IMR-90 (cell line): ENCODE measurements around the gene ACTL9. TPM values are rescaled to one million over a fixed set of nuclear protein-coding genes. Genes with fewer than 3 reads are reported as not detected.

Experiments used
- ATAC-seq: fragments of 200-7000 bp; cut with Tn5 transposase; 2 replicates; pipeline ENCODE4 v1.9.1; 2020; ENCODE audit warnings: low read depth, mild to moderate bottlenecking, moderate library complexity
- BruUV-seq: library from RNA; stranded (reverse); fragments of 400-500 nt; replicated peaks from 2 replicates; lab custom pipeline; 2021; lab: Mats Ljungman, UMichigan
- CTCF ChIA-PET: fragments of 300-600 bp; formaldehyde crosslinking; extraction: SDS; loops from one replicate; lab custom pipeline; 2021; ENCODE audit warnings: antibody characterized with exemption; lab: Yijun Ruan, JAX
- POLR2A ChIA-PET: fragments of 300-600 bp; sonication (Branson Sonifier 250); formaldehyde crosslinking; loops from one replicate; lab custom pipeline; 2022; ENCODE audit warnings: antibody characterized with exemption; ENCODE audit not compliant: unreplicated experiment; lab: Charles Lee
- DNase-seq: peaks from one replicate; pipeline ENCODE4 v3.0.0; 2013
- H2AFZ ChIP-seq: replicated peaks from 2 replicates; pipeline ENCODE3; 2013; ENCODE audit warnings: low read length, mild to moderate bottlenecking; ENCODE audit not compliant: poor library complexity
- H2AK5ac ChIP-seq: 2 replicates; pipeline ENCODE4 v1.6.1; 2013; ENCODE audit warnings: low read depth, low read length, inconsistent platforms
- H2AK9ac ChIP-seq: replicated peaks from 2 replicates; pipeline ENCODE3; 2013; ENCODE audit warnings: mild to moderate bottlenecking, low read depth, low read length, moderate library complexity; ENCODE audit not compliant: poor library complexity
- H2BK120ac ChIP-seq: 2 replicates; pipeline ENCODE4 v1.6.1; 2013; ENCODE audit warnings: low read depth, low read length, inconsistent platforms
- H2BK15ac ChIP-seq: 3 replicates; pipeline ENCODE4 v1.6.1; 2013; ENCODE audit warnings: low read depth, low read length, inconsistent platforms
- H2BK20ac ChIP-seq: 2 replicates; pipeline ENCODE4 v1.6.1; 2013; ENCODE audit warnings: low read depth, mild to moderate bottlenecking, inconsistent platforms, low read length, moderate library complexity
- H2BK5ac ChIP-seq: 2 replicates; pipeline ENCODE4 v1.6.1; 2013; ENCODE audit warnings: mild to moderate bottlenecking, low read depth, low read length, inconsistent platforms; ENCODE audit not compliant: poor library complexity, severe bottlenecking
- H3K14ac ChIP-seq: replicated peaks from 2 replicates; pipeline ENCODE4 v1.6.1; 2013; ENCODE audit warnings: low read depth, low read length, inconsistent platforms
- H3K18ac ChIP-seq: 2 replicates; pipeline ENCODE4 v1.6.1; 2013; ENCODE audit warnings: low read depth, low read length, control low read depth
- H3K23ac ChIP-seq: 2 replicates; pipeline ENCODE4 v1.6.1; 2013; ENCODE audit warnings: low read depth, low read length, inconsistent platforms
- H3K27ac ChIP-seq: 2 replicates; pipeline ENCODE4 v1.5.1; 2013; ENCODE audit warnings: mild to moderate bottlenecking, control low read depth, low read length; ENCODE audit not compliant: insufficient read depth
- H3K27me3 ChIP-seq: 2 replicates; pipeline ENCODE4 v1.6.1; 2013; ENCODE audit warnings: low read length; ENCODE audit not compliant: control insufficient read depth, insufficient read depth
- H3K36me3 ChIP-seq: 2 replicates; pipeline ENCODE4 v1.6.1; 2013; ENCODE audit warnings: low read length, mixed read lengths; ENCODE audit not compliant: control insufficient read depth, insufficient read depth
- H3K4ac ChIP-seq: 2 replicates; pipeline ENCODE4 v1.6.1; 2013; ENCODE audit warnings: low read depth, low read length, inconsistent platforms
- H3K4me1 ChIP-seq: 2 replicates; pipeline ENCODE4 v1.6.1; 2013; ENCODE audit warnings: low read length, mixed read lengths; ENCODE audit not compliant: control insufficient read depth, insufficient read depth
- H3K4me2 ChIP-seq: 2 replicates; pipeline ENCODE4 v1.6.1; 2013; ENCODE audit warnings: low read depth, mild to moderate bottlenecking, control low read depth, low read length, moderate library complexity
- H3K4me3 ChIP-seq: 2 replicates; pipeline ENCODE4 v1.5.1; 2013; ENCODE audit warnings: low read depth, mild to moderate bottlenecking, control low read depth, low read length, moderate library complexity; ENCODE audit not compliant: insufficient read depth
- H3K56ac ChIP-seq: 2 replicates; pipeline ENCODE4 v1.6.1; 2013; ENCODE audit warnings: low read length, inconsistent platforms; ENCODE audit not compliant: insufficient read depth; ENCODE audit errors: extremely low read depth
- H3K79me1 ChIP-seq, 2 experiments: 2 replicates each; pipeline ENCODE4 v1.6.1; 2013; ENCODE audit warnings: low read length in 2 of 2, inconsistent platforms in 1 of 2, low read depth in 1 of 2
- H3K9ac ChIP-seq: 2 replicates; pipeline ENCODE4 v1.6.1; 2013; ENCODE audit warnings: low read depth, low read length, control low read depth
- H3K9me1 ChIP-seq: 2 replicates; pipeline ENCODE4 v1.6.1; 2013; ENCODE audit warnings: low read length, inconsistent platforms; ENCODE audit not compliant: insufficient read depth
- H3K9me3 ChIP-seq: 2 replicates; pipeline ENCODE4 v1.6.1; 2013; ENCODE audit warnings: low read length; ENCODE audit not compliant: control insufficient read depth, insufficient read depth
- H4K20me1 ChIP-seq: 2 replicates; pipeline ENCODE4 v1.6.1; 2013; ENCODE audit warnings: low read length, inconsistent platforms; ENCODE audit not compliant: insufficient read depth
- H4K5ac ChIP-seq: 2 replicates; pipeline ENCODE4 v1.6.1; 2013; ENCODE audit warnings: mild to moderate bottlenecking, low read depth, low read length, control low read depth
- H4K8ac ChIP-seq, 2 experiments: 2 replicates each; pipeline ENCODE4 v1.6.1; 2013; ENCODE audit warnings: low read depth in 2 of 2, low read length in 2 of 2, control low read depth in 1 of 2, inconsistent platforms in 1 of 2
- H4K91ac ChIP-seq: 2 replicates; pipeline ENCODE4 v1.6.1; 2013; ENCODE audit warnings: low read depth, low read length, inconsistent platforms; ENCODE audit not compliant: insufficient read depth
- RFX5 ChIP-seq: IDR thresholded peaks from 2 replicates; pipeline ENCODE4 v1.8.0; 2012; ENCODE audit warnings: low read depth, mild to moderate bottlenecking, low read length, moderate library complexity
- WGBS, 2 experiments: methylation state at CpG; one replicate each; pipeline versions ENCODE4 v1.1.5 to v1.1.7; 2013; ENCODE audit warnings: missing lambda C conversion rate in 2 of 2; ENCODE audit not compliant: insufficient read length in 1 of 2; ENCODE audit errors: extremely low coverage in 2 of 2; 5-methylcytosine and 5-hydroxymethylcytosine counted together
- dilution Hi-C: fragments of 300-500 bp; cut with HindIII; formaldehyde crosslinking; loops from one replicate; pipeline ENCODE4 v1.14.3; 2018; ENCODE audit warnings: low sequenced_read_pairs; ENCODE audit not compliant: unreplicated experiment
- in situ Hi-C: fragments of 300-500 bp; cut with MboI; formaldehyde crosslinking; loops from 3 replicates; pipeline ENCODE4 v1.14.3; 2019; ENCODE audit warnings: low sequenced_read_pairs, inconsistent platforms, mixed read lengths
- intact Hi-C: fragments of 100-400 bp; cut with micrococcal nuclease; formaldehyde crosslinking; loops from 2 replicates; pipeline ENCODE4 v1.10.0; 2022
- polyA plus RNA-seq, 3 experiments: library from polyadenylated mRNA; depleted of rRNA; stranded (reverse); fragments of >200 nt; gene quantifications; 2 replicates each; pipeline ENCODE4 v1.2.3, GENCODE V29; 2012; ENCODE audit warnings: low replicate concordance in 1 of 3
- total RNA-seq: library from RNA; depleted of rRNA; stranded (reverse); fragments of >200 nt; gene quantifications from 2 replicates; pipeline ENCODE4 v1.2.3, GENCODE V29; 2012

Gene ACTL9
- total and polyA plus RNA-seq, 2 of the 4 experiments (the other 2 are of a cell fraction) = not detected

- 0 to 100% methylated on average over 1 of the region's 3 CpGs for WGBS, 2 experiments
- no peak overlapping the region for H3K4ac ChIP-seq
- BruUV-seq = no TSS peak
- dilution Hi-C loops (no loop called here), intact Hi-C loops (no loop called here), in situ Hi-C loops (no loop called here)
- H2BK5ac ChIP-seq = no peak overlapping the region
- no peak overlapping the region for H3K23ac ChIP-seq
- H2BK15ac ChIP-seq = no peak overlapping the region
- ChIA-PET CTCF (interaction anchor here (0.7 kb wide), 1 partner anchor 11 kb away, joined by 3 read pairs; no protein-coding TSS in a partner anchor), POLR2A (no interaction called here)
- H2AK9ac ChIP-seq = no peak overlapping the region
- no peak overlapping the region for H2AFZ ChIP-seq
- no peaks in the 10 kb centered on the region for H3K27me3 ChIP-seq
- H3K18ac ChIP-seq = no peak overlapping the region
- no peaks in the 10 kb centered on the region for H4K20me1 ChIP-seq
- no peak overlapping the region for H3K9ac ChIP-seq
- H2AK5ac ChIP-seq = no peak overlapping the region
- ATAC-seq = no peak
- H3K9me1 ChIP-seq = no peaks in the 10 kb centered on the region
- H2BK20ac ChIP-seq = no peak overlapping the region
- no peak overlapping the region for H4K5ac ChIP-seq
- no peak overlapping the region for H2BK120ac ChIP-seq
- H3K4me2 ChIP-seq = no peak overlapping the region
- H3K27ac ChIP-seq = no peak overlapping the region
- DNase-seq = no peak
- no peak for TF ChIP-seq RFX5
- no peaks in the 10 kb centered on the region for H3K79me1 ChIP-seq
- H4K8ac ChIP-seq = no peak overlapping the region
- no peaks in the 10 kb centered on the region for H3K36me3 ChIP-seq
- H4K91ac ChIP-seq = no peak overlapping the region
- H3K4me1 ChIP-seq = no peaks in the 10 kb centered on the region
- H3K56ac ChIP-seq = no peak overlapping the region
- H3K14ac ChIP-seq = no peak overlapping the region
- no peak overlapping the region for H3K4me3 ChIP-seq
- peaks cover 22% of the 10 kb centered on the region for H3K9me3 ChIP-seq
Observed at GRCh38 chr19:8724276-8724675, 25.7 kb upstream of the ACTL9 start.
